ENCODE results near the gene MRPL34. TPM values are rescaled to one million over a fixed set of nuclear protein-coding genes. Genes with fewer than 3 reads are reported as not detected.

The MRPL34 gene
- total and polyA plus RNA-seq, 8 donors: 32.2 to 91.9 (median 39.4) TPM

- no peak for TF ChIP-seq CTCF (IDR thresholded peaks at IDR 0.05)
- Histone ChIP-seq H3K4me3 (no peak overlapping the region), H3K27ac (no peak overlapping the region), H3K9me3 (no peaks in the 10 kb centered on the region), H3K27me3 (peaks cover 0 to 24% of the 10 kb centered on the region in 2 donors), H3K36me3 (no peaks in the 10 kb centered on the region), H3K4me1 (peaks cover 11 to 24% of the 10 kb centered on the region in 2 donors)
- intact Hi-C loops (cut with DNase I): loop anchor here in 1 of 2 donors (10.0 kb wide), 1 partner anchor 81 kb away; no protein-coding TSS in a partner anchor
- no peak for DNase-seq
- ATAC-seq: no peak
Measured at GRCh38 chr19:17285415-17286135, 20.1 kb upstream of the MRPL34 start.

- intact Hi-C loops (cut with DNase I): loop anchor here in 1 of 2 donors (10.0 kb wide), 1 partner anchor 81 kb away; no protein-coding TSS in a partner anchor
- ATAC-seq (no peak), DNase-seq (no peak)
- Histone ChIP-seq H3K27me3 (peaks cover 0 to 17% of the 10 kb centered on the region in 2 donors), H3K9me3 (no peaks in the 10 kb centered on the region), H3K27ac (no peak overlapping the region), H3K4me1 (peaks cover 11 to 19% of the 10 kb centered on the region in 2 donors), H3K4me3 (no peak overlapping the region), H3K36me3 (no peaks in the 10 kb centered on the region)
- no peak for TF ChIP-seq CTCF (IDR thresholded peaks at IDR 0.05)
Measured at GRCh38 chr19:17286263-17286662, 19.4 kb upstream of the MRPL34 start.

- intact Hi-C loops (cut with DNase I): loop anchor here in 1 of 2 donors (10.0 kb wide), 1 partner anchor 82 kb away; no protein-coding TSS in a partner anchor
- Histone ChIP-seq H3K4me3 (no peak overlapping the region), H3K27ac (no peak overlapping the region), H3K4me1 (peaks cover 8 to 14% of the 10 kb centered on the region in 2 donors), H3K9me3 (no peaks in the 10 kb centered on the region), H3K36me3 (no peaks in the 10 kb centered on the region), H3K27me3 (peaks cover 0 to 12% of the 10 kb centered on the region in 2 donors)
- TF ChIP-seq CTCF (IDR thresholded peaks at IDR 0.05): no peak
- ATAC-seq: no peak
- no peak for DNase-seq
Measured at GRCh38 chr19:17286752-17287151, 18.9 kb upstream of the MRPL34 start.

GRCh38 chr19:17289489-17289888 lies 16.2 kb upstream of the MRPL34 start:
- Histone ChIP-seq H3K27ac (no peak overlapping the region), H3K36me3 (peaks cover 0 to 4% of the 10 kb centered on the region in 2 donors), H3K4me3 (no peak overlapping the region), H3K4me1 (peaks cover 3 to 13% of the 10 kb centered on the region in 2 donors), H3K9me3 (no peaks in the 10 kb centered on the region), H3K27me3 (no peaks in the 10 kb centered on the region)
- DNase-seq: peak in 3 of 4 donors; percentile 49 to 85 (median 65)
- intact Hi-C loops (cut with DNase I): loop anchor here in 1 of 2 donors (10.0 kb wide), 1 partner anchor 85 kb away; no protein-coding TSS in a partner anchor
- no peak for TF ChIP-seq CTCF (IDR thresholded peaks at IDR 0.05)
- ATAC-seq: peak; percentile 38

All from left lung (tissue), 10 donors.